Measurements from ENCODE around the gene LRRC73. TPM values are rescaled to one million over a fixed set of nuclear protein-coding genes. Genes with fewer than 3 reads are reported as not detected.
A peak's percentile ranks its signal among the peaks of the same experiment; 100 is the strongest.

Gene LRRC73
- total and polyA plus RNA-seq, 7 experiments from 2014 or later, result 0.22 to 0.84 (median 0.46) TPM; not detected in 2

- Mint-ChIP-seq H3K9me3 (no peaks in the 10 kb centered on the region), H3K4me1 (peaks cover 3 to 35% (median 19%) of the 10 kb centered on the region in 7 donors), H3K4me3 (peak overlapping the region in 1 of 10 donors; percentile 7), H3K36me3 (peaks cover 0 to 16% (median 0%) of the 10 kb centered on the region in 5 donors), H3K27ac (no peak overlapping the region), H3K27me3 (no peaks in the 10 kb centered on the region)
- peaks cover 0 to 12% (median 0%) of the 10 kb centered on the region in 3 experiments for H3K36me3 ChIP-seq (ENCODE audit: control insufficient read depth in 2 of 3, insufficient read depth in 3 of 3, low read length in 3 of 3)
- H3K4me1 ChIP-seq (ENCODE audit: control insufficient read depth in 2 of 2, insufficient read depth in 2 of 2, low read length in 2 of 2), result no peaks in the 10 kb centered on the region
- H3K9me3 ChIP-seq (ENCODE audit: control insufficient read depth in 2 of 3, low read length in 3 of 3), result no peaks in the 10 kb centered on the region
- H3K4me3 ChIP-seq (ENCODE audit: low read length), result no peak overlapping the region
- intact Hi-C loops (cut with micrococcal nuclease), result no loop called here
- H3K27ac ChIP-seq (ENCODE audit: low read depth, low read length), result no peak overlapping the region
- no peaks in the 10 kb centered on the region for H3K27me3 ChIP-seq (ENCODE audit: control insufficient read depth in 2 of 2, insufficient read depth in 2 of 2, low read length in 2 of 2)
- ChIA-PET POLR2A (interaction anchor here (0.9 kb wide), 1 partner anchor 8 kb away, joined by 3 read pairs; no protein-coding TSS in a partner anchor), CTCF (no interaction called here)
- ATAC-seq, result no peak
- DNase-seq, result no peak
These were observed 21.4 kb downstream of the LRRC73 start for GRCh38 chr6:43488667-43489276.

GRCh38 chr6:43481591-43482236, 28.4 kb downstream of the LRRC73 start:
- Mint-ChIP-seq H3K4me3 (peak overlapping the region in 1 of 10 donors; percentile 12), H3K9me3 (no peaks in the 10 kb centered on the region), H3K27ac (no peak overlapping the region), H3K27me3 (no peaks in the 10 kb centered on the region), H3K4me1 (peaks cover 39 to 64% (median 59%) of the 10 kb centered on the region in 7 donors), H3K36me3 (peaks cover 0 to 23% (median 1%) of the 10 kb centered on the region in 5 donors)
- ChIA-PET POLR2A (interaction anchor here (1.0 to 1.1 kb wide), 2 partner anchors 14 to 185 kb away, joined by 3 read pairs; no protein-coding TSS in a partner anchor), CTCF (interaction anchor here (1.2 kb wide), 1 partner anchor 24 kb away, joined by 6 read pairs; no protein-coding TSS in a partner anchor)
- H3K4me1 ChIP-seq (ENCODE audit: control insufficient read depth in 2 of 2, insufficient read depth in 2 of 2, low read length in 2 of 2), result peaks cover 10 to 13% of the 10 kb centered on the region in 2 donors
- ATAC-seq (no peak), DNase-seq (no peak)
- H3K27ac ChIP-seq (ENCODE audit: low read depth, low read length), result no peak overlapping the region
- H3K27me3 ChIP-seq (ENCODE audit: control insufficient read depth in 2 of 2, insufficient read depth in 2 of 2, low read length in 2 of 2), result no peaks in the 10 kb centered on the region
- intact Hi-C loops (cut with micrococcal nuclease), result no loop called here
- H3K4me3 ChIP-seq (ENCODE audit: low read length), result no peak overlapping the region
- no peaks in the 10 kb centered on the region for H3K36me3 ChIP-seq (ENCODE audit: control insufficient read depth in 2 of 3, insufficient read depth in 3 of 3, low read length in 3 of 3)
- H3K9me3 ChIP-seq (ENCODE audit: control insufficient read depth in 2 of 3, low read length in 3 of 3), result no peaks in the 10 kb centered on the region

GRCh38 chr6:43481075-43481474, 29.1 kb downstream of the LRRC73 start:
- Histone ChIP-seq H3K4me3 (ENCODE audit: low read length) (no peak overlapping the region), H3K27ac (ENCODE audit: low read depth, low read length) (no peak overlapping the region), H3K9me3 (ENCODE audit: control insufficient read depth in 2 of 3, low read length in 3 of 3) (no peaks in the 10 kb centered on the region), H3K4me1 (ENCODE audit: control insufficient read depth in 2 of 2, insufficient read depth in 2 of 2, low read length in 2 of 2) (peaks cover 10 to 16% of the 10 kb centered on the region in 2 donors), H3K27me3 (ENCODE audit: control insufficient read depth in 2 of 2, insufficient read depth in 2 of 2, low read length in 2 of 2) (no peaks in the 10 kb centered on the region), H3K36me3 (ENCODE audit: control insufficient read depth in 2 of 3, insufficient read depth in 3 of 3, low read length in 3 of 3) (no peaks in the 10 kb centered on the region)
- CTCF ChIA-PET, result interaction anchor here (1.2 kb wide), 1 partner anchor 25 kb away, joined by 6 read pairs; no protein-coding TSS in a partner anchor
- intact Hi-C loops (cut with micrococcal nuclease), result no loop called here
- POLR2A ChIA-PET, result interaction anchor here (0.7 to 1.1 kb wide), 3 partner anchors 8 to 185 kb away, joined by 3 read pairs; no protein-coding TSS in a partner anchor
- DNase-seq, result no peak
- peaks cover 0 to 21% (median 0%) of the 10 kb centered on the region in 5 donors for H3K36me3 Mint-ChIP-seq
- H3K9me3 Mint-ChIP-seq, result no peaks in the 10 kb centered on the region
- no peak overlapping the region for H3K4me3 Mint-ChIP-seq
- no peaks in the 10 kb centered on the region for H3K27me3 Mint-ChIP-seq
- peaks cover 42 to 69% (median 63%) of the 10 kb centered on the region in 7 donors for H3K4me1 Mint-ChIP-seq
- no peak for ATAC-seq
- peak overlapping the region in 1 of 9 donors; percentile 19 for H3K27ac Mint-ChIP-seq

- Histone ChIP-seq H3K4me1 (ENCODE audit: control insufficient read depth in 2 of 2, insufficient read depth in 2 of 2, low read length in 2 of 2) (peaks cover 10 to 16% of the 10 kb centered on the region in 2 donors), H3K27ac (ENCODE audit: low read depth, low read length) (peak overlapping the region; percentile 96), H3K27me3 (ENCODE audit: control insufficient read depth in 2 of 2, insufficient read depth in 2 of 2, low read length in 2 of 2) (no peaks in the 10 kb centered on the region), H3K4me3 (ENCODE audit: low read length) (peak overlapping the region; percentile 83), H3K36me3 (ENCODE audit: control insufficient read depth in 2 of 3, insufficient read depth in 3 of 3, low read length in 3 of 3) (no peaks in the 10 kb centered on the region), H3K9me3 (ENCODE audit: control insufficient read depth in 2 of 3, low read length in 3 of 3) (no peaks in the 10 kb centered on the region)
- DNase-seq, result peak in 4 of 9 donors; percentile 6 to 20 (median 12)
- Mint-ChIP-seq H3K36me3 (peaks cover 0 to 11% (median 0%) of the 10 kb centered on the region in 5 donors), H3K4me3 (peak overlapping the region; percentile 87 to 99 (median 93)), H3K27me3 (no peaks in the 10 kb centered on the region), H3K9me3 (no peaks in the 10 kb centered on the region), H3K27ac (peak overlapping the region; percentile 90 to 98 (median 96)), H3K4me1 (peaks cover 37 to 57% (median 54%) of the 10 kb centered on the region in 7 donors)
- intact Hi-C loops (cut with micrococcal nuclease), result loop anchor here (5.0 kb wide), 2 partner anchors 159 to 909 kb away; partner anchors contain the start of genes CDC5L (in 1 of the 2) and MAD2L1BP (in 1 of the 2)
- ATAC-seq, result no peak
- POLR2A ChIA-PET, result interaction anchor here (0.6 to 1.8 kb wide), 10 partner anchors 17 to 1446 kb away, joined by 3 to 8 read pairs (median 4); partner anchors contain the start of genes ABCC10, CNPY3, LRRC73 and POLR1C
- CTCF ChIA-PET, result interaction anchor here (1.1 to 1.4 kb wide), 2 partner anchors 19 to 27 kb away, joined by 3 read pairs; no protein-coding TSS in a partner anchor
These were observed 32.2 kb downstream of the LRRC73 start for GRCh38 chr6:43478008-43478372.

- Histone ChIP-seq H3K27me3 (ENCODE audit: control insufficient read depth in 2 of 2, insufficient read depth in 2 of 2, low read length in 2 of 2) (no peaks in the 10 kb centered on the region), H3K9me3 (ENCODE audit: control insufficient read depth in 2 of 3, low read length in 3 of 3) (no peaks in the 10 kb centered on the region), H3K36me3 (ENCODE audit: control insufficient read depth in 2 of 3, insufficient read depth in 3 of 3, low read length in 3 of 3) (no peaks in the 10 kb centered on the region), H3K27ac (ENCODE audit: low read depth, low read length) (peak within 1 kb of the TSS; percentile 96), H3K4me1 (ENCODE audit: control insufficient read depth in 2 of 2, insufficient read depth in 2 of 2, low read length in 2 of 2) (peaks cover 10 to 16% of the 10 kb centered on the region in 2 donors), H3K4me3 (ENCODE audit: low read length) (peak within 1 kb of the TSS; percentile 83)
- Mint-ChIP-seq H3K9me3 (no peaks in the 10 kb centered on the region), H3K4me1 (peaks cover 37 to 54% (median 51%) of the 10 kb centered on the region in 7 donors), H3K4me3 (peak within 1 kb of the TSS; percentile 87 to 99 (median 93)), H3K27ac (peak within 1 kb of the TSS; percentile 90 to 98 (median 96)), H3K36me3 (peaks cover 0 to 9% (median 0%) of the 10 kb centered on the region in 5 donors), H3K27me3 (no peaks in the 10 kb centered on the region)
- ChIA-PET CTCF (interaction anchor here (0.7 to 1.4 kb wide), 3 partner anchors 19 to 201 kb away, joined by 3 read pairs; no protein-coding TSS in a partner anchor), POLR2A (interaction anchor here (0.6 to 1.8 kb wide), 11 partner anchors 17 to 1446 kb away, joined by 3 to 8 read pairs (median 4); partner anchors contain the start of genes ABCC10, CNPY3, LRRC73 and POLR1C)
- ATAC-seq, result peak; percentile 100
- intact Hi-C loops (cut with micrococcal nuclease), result loop anchor here (1.0 to 5.0 kb wide), 13 partner anchors 22 to 914 kb away; partner anchors contain the start of genes ABCC10 (in 2 of the 2), POLR1C (in 2 of the 2), CDC5L (in 1 of the 2) and CNPY3 (in 1 of the 2)
- peak; percentile 89 to 99 (median 95) for DNase-seq
These were observed 32.7 kb downstream of the LRRC73 start, which contains the start of gene TJAP1 for GRCh38 chr6:43477235-43478007. TJAP1 (plus strand) TSS chr6:43477570; CDS start chr6:43499002, 21,432 bp downstream.
